Erythroblast (primary cell): ENCODE data around the gene ARHGAP26.

ENCODE experiments used
- DNase-seq, 2 experiments: peaks; one replicate each; lab custom pipeline; 2025; lab: John Stamatoyannopoulos, UW
- GATA1 ChIP-seq: IDR thresholded peaks from 2 replicates; pipeline ENCODE4 v1.6.1; 2011; ENCODE audit warnings: low read depth, mild to moderate bottlenecking, control low read depth, low read length, moderate library complexity
- POLR2A ChIP-seq: IDR thresholded peaks from 2 replicates; pipeline ENCODE4 v1.6.1; 2011; ENCODE audit warnings: mild to moderate bottlenecking, low read length

Gene ARHGAP26

GRCh38 chr5:143134900-143135299 is 364.7 kb downstream of the ARHGAP26 start:
- no peak for TF ChIP-seq GATA1
- TF ChIP-seq POLR2A: no peak
- no peak for DNase-seq

DNA sequence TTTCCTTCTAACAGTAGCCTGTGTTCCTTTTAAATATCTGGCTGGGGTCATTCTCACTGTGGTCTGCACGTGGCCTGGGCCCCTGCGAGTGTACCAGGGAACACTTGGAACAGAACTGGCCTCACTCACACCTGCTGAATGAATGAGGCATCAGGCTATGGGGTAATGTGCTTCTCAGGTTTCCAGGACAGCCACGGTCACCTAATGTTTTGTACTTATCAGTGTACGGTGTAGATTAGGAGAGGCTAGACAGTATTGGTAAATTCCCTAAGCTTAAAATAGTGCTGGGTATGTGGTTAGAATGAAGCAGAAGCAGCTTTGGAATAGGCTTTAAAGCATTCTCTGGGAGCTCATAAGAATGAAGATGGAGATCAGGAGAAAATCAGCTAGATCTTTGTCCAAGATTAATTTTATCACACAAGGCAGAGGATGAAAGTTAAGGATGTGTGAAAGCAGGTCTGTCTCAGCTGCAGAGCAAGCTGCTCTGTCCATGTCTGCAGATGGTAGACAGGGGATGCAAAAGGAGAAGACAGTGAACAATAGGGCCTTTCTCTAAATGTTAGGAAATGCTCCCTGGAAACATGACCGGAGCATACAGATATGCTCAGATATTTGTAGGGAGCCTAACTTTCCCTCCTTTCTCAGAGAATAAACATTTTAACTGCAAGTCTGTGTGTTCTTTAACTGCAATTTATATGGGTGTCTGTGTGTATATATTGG is 365.8 kb downstream of the ARHGAP26 start:
- TF ChIP-seq GATA1 (no peak), POLR2A (no peak)
- DNase-seq: no peak

DNA sequence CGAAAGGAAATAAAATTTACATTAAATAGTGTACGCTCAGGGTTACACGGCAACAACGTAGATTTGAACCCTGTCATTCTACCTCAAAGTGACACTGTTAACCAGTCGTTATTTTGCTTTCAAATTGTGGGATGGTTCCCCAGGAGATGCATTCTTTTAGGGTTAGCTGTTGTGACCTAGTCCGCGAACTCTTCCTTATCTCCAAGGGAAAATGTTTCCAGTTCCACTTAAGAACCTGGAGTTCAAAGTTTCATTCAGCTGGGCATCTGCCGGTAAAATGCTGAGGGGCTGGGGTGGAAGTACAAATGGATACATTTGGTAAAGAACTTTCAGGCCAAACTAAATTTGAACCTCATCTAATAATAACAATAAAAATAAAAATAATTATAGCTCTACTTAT is 368.7 kb downstream of the ARHGAP26 start:
- no peak for TF ChIP-seq POLR2A
- no peak for TF ChIP-seq GATA1
- DNase-seq: no peak

GRCh38 chr5:143139585-143139984 is 369.4 kb downstream of the ARHGAP26 start:
- DNase-seq: no peak
- TF ChIP-seq POLR2A (no peak), GATA1 (no peak)

GRCh38 chr5:143140492-143141203 is 370.5 kb downstream of the ARHGAP26 start:
- TF ChIP-seq GATA1 (no peak), POLR2A (no peak)

GRCh38 chr5:143141652-143142051 is 371.5 kb downstream of the ARHGAP26 start:
- no peak for TF ChIP-seq GATA1
- no peak for TF ChIP-seq POLR2A
- DNase-seq: no peak

More at GRCh38 chr5:143140492-143141203, 370.5 kb downstream of the ARHGAP26 start:
- no peak for DNase-seq

GRCh38 chr5:143142596-143143435 is 372.6 kb downstream of the ARHGAP26 start:
- no peak for DNase-seq
- TF ChIP-seq POLR2A (no peak), GATA1 (no peak)

- no peak for TF ChIP-seq POLR2A
- no peak for TF ChIP-seq GATA1
- DNase-seq: no peak
These were observed 373.8 kb downstream of the ARHGAP26 start for GRCh38 chr5:143143973-143144372.

DNA sequence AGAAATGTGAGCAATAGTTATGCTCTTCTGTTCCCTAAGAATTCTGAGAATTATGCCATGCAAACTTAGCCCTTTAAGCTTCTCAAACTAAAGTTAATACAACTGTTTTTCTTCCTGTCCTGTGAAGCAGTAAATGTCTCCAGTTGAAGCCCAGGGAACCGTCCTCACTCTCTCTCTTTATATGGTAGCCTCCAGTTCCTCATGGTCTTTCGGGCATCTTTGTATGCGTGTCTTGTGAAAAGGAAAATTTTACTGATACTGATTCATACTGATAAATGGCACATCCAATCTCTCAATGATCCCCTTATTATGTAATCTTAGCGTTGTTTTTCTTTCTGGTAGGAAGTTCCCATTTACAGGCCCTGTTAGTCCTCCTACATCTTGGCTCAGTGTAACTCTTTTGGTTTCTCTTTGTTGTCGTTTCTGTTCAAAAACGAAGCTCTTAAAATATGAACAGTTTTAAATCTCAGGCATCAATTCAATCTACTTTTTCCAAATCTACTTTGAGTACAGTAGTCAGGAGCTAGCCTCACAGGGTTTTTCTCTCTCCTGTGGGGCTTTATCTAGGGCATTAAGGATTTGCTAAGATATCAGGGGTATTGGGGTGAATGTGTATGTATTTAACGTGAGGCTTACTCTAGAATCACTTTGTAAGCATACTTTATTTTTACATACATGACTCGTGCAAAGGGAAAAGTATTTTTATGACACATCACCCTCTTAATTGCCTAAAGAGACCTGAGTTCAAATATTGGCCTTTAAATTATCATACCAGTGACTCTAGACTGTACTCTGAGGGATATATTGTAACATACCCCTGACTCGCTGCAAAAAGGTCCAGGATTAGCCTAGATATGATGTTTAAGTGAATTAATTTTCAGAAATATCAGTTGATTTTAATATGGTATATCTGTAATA is 375.3 kb downstream of the ARHGAP26 start:
- DNase-seq: no peak
- TF ChIP-seq GATA1 (no peak), POLR2A (no peak)

- TF ChIP-seq POLR2A (no peak), GATA1 (no peak)
- DNase-seq: no peak
These were observed 376.0 kb downstream of the ARHGAP26 start for GRCh38 chr5:143146161-143146560.

DNA sequence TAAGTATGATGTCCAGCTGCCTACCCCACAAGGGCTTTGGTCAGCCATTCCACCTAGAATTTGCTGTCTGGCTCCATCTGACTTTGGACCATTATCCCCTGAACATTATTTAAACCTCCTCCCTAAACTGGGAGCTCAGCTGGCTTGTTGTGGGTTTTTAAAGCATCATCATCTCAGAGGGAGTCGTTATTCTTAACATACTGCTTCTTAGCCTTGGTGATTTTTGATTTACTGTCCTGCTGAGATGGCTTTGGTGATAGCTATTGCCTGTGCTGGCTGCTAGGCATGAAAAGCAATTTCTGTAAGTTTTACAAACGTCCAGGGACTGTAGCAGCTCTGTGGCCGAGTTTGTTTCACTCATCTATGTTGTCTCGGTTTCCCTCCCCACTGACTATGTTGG is 377.2 kb downstream of the ARHGAP26 start:
- no peak for TF ChIP-seq GATA1
- TF ChIP-seq POLR2A: no peak
- DNase-seq: no peak

GRCh38 chr5:143147902-143148301 is 377.7 kb downstream of the ARHGAP26 start:
- TF ChIP-seq POLR2A: no peak
- TF ChIP-seq GATA1: no peak
- DNase-seq: no peak

GRCh38 chr5:143148771-143149170 is 378.6 kb downstream of the ARHGAP26 start:
- TF ChIP-seq POLR2A: no peak
- TF ChIP-seq GATA1: no peak
- DNase-seq: no peak

DNA sequence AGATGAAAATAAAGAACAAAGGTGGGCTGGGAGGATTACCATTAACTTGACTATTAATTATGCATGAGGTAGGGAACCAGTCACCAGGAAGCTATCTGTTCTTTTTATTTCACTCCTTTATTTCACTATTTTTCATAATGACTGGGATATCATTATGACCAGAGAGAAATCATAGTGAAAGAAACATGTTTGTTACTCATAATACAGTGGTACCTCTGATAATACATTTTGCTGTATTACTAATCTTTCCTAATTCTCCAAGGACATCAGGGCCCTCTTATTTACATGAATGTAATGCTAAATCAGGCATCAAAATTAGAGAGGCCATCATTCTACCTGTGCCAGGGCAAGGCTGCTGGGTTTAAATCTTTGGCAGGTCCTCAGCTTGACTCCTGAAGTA is 379.6 kb downstream of the ARHGAP26 start:
- no peak for TF ChIP-seq POLR2A
- no peak for TF ChIP-seq GATA1
- DNase-seq: no peak
